A549 (cell line): Measurements from ENCODE around the gene POLA1.

ENCODE experiments used
- BCL3 ChIP-seq: fragments of >200 bp; sonication (Bioruptor Twin); formaldehyde crosslinking; IDR thresholded peaks from 3 replicates; pipeline ENCODE4 v1.6.1; 2016
- CTCF ChIP-seq: fragments of >200 bp; sonication (Bioruptor Twin); formaldehyde crosslinking; IDR thresholded peaks from 3 replicates; pipeline ENCODE4 v1.5.1; 2016
- POLR2A ChIP-seq: IDR thresholded peaks from 2 replicates; pipeline ENCODE4 v1.6.1; 2012; ENCODE audit warnings: mild to moderate bottlenecking, low read length
- POLR2AphosphoS2 ChIP-seq: conservative IDR thresholded peaks from 2 replicates; pipeline ENCODE4 v1.6.1; 2012; ENCODE audit warnings: low read length, improper control_type of control experiment, inconsistent platforms
- RAD21 ChIP-seq, 2 experiments: fragments of >200 bp in 1 of 2; sonication (Bioruptor Twin) in 1 of 2; formaldehyde crosslinking in 1 of 2; IDR thresholded peaks in 1 of 2; conservative IDR thresholded peaks in 1 of 2; 2 replicates in 1 of 2; 3 replicates in 1 of 2; pipeline ENCODE4 v1.6.1; 2012 to 2018; ENCODE audit warnings: inconsistent platforms in 1 of 2
- SMC3 ChIP-seq: fragments of >200 bp; sonication (Bioruptor Twin); formaldehyde crosslinking; IDR thresholded peaks from 3 replicates; pipeline ENCODE4 v1.6.1; 2018; ENCODE audit warnings: inconsistent platforms
- SREBF2 ChIP-seq: fragments of 450-650 bp; IDR thresholded peaks from 2 replicates; pipeline ENCODE4 v1.6.1; 2014; ENCODE audit warnings: mild to moderate bottlenecking, moderate library complexity

- TF ChIP-seq POLR2AphosphoS2 (no peak), CTCF (no peak), SMC3 (no peak), RAD21 (conservative IDR thresholded peaks at IDR 0.05 in 1 of 2, IDR thresholded peaks at IDR 0.05 in 1 of 2) (no peak), POLR2A (no peak), SREBF2 (no peak), BCL3 (no peak)
Observed at GRCh38 chrX:24703185-24703494, 9.4 kb downstream of the POLA1 start.
